GM23248 (cell line): ENCODE data around the gene PLA2G4C. TPM values are rescaled to one million over a fixed set of nuclear protein-coding genes. Genes with fewer than 3 reads are reported as not detected.

Source experiments
- DNase-seq: peaks from one replicate; pipeline ENCODE4 v3.0.0-alpha.2; 2015
- H2AFZ ChIP-seq: fragments of 200-600 bp; sonication (generic); 2 replicates; pipeline ENCODE4 v1.6.1; 2016; ENCODE audit warnings: antibody characterized with exemption
- H3F3A ChIP-seq: fragments of 200-600 bp; sonication (generic); 2 replicates; pipeline ENCODE4 v1.6.1; 2016; ENCODE audit warnings: mild to moderate bottlenecking, antibody characterized with exemption, mixed run types; ENCODE audit not compliant: insufficient read depth
- H3K27ac ChIP-seq: fragments of 200-600 bp; sonication (generic); 2 replicates; pipeline ENCODE4 v1.5.1; 2016; ENCODE audit warnings: mild to moderate bottlenecking
- H3K27me3 ChIP-seq: fragments of 200-600 bp; sonication (generic); replicated peaks from 2 replicates; pipeline ENCODE4 v1.6.1; 2016; ENCODE audit warnings: mild to moderate bottlenecking; ENCODE audit not compliant: insufficient read depth
- H3K36me3 ChIP-seq: fragments of 200-600 bp; sonication (generic); 2 replicates; pipeline ENCODE4 v1.6.1; 2016; ENCODE audit warnings: low read depth, mild to moderate bottlenecking
- H3K4me1 ChIP-seq: fragments of 200-600 bp; sonication (generic); 2 replicates; pipeline ENCODE4 v1.6.1; 2016; ENCODE audit warnings: mild to moderate bottlenecking; ENCODE audit not compliant: insufficient read depth
- H3K4me2 ChIP-seq: fragments of 200-600 bp; sonication (generic); one replicate; pipeline ENCODE4 v1.6.1; 2016; ENCODE audit warnings: mild to moderate bottlenecking; ENCODE audit not compliant: unreplicated experiment
- H3K4me3 ChIP-seq: fragments of 200-600 bp; sonication (generic); 2 replicates; pipeline ENCODE4 v1.5.1; 2016; ENCODE audit warnings: mild to moderate bottlenecking
- H3K79me2 ChIP-seq: fragments of 200-600 bp; sonication (generic); 2 replicates; pipeline ENCODE4 v1.6.1; 2016; ENCODE audit warnings: mild to moderate bottlenecking; ENCODE audit not compliant: insufficient read depth
- H3K9ac ChIP-seq: fragments of 200-600 bp; sonication (generic); 2 replicates; pipeline ENCODE4 v1.6.1; 2016; ENCODE audit warnings: mild to moderate bottlenecking
- H3K9me2 ChIP-seq: fragments of 200-600 bp; sonication (generic); 2 replicates; pipeline ENCODE4 v1.6.1; 2016; ENCODE audit warnings: mixed run types, mild to moderate bottlenecking, moderate library complexity; ENCODE audit not compliant: insufficient read depth
- H3K9me3 ChIP-seq: fragments of 200-600 bp; sonication (generic); one replicate; pipeline ENCODE4 v1.6.1; 2017; ENCODE audit warnings: low read depth
- H4K20me1 ChIP-seq: fragments of 200-600 bp; sonication (generic); 2 replicates; pipeline ENCODE4 v1.6.0; 2016; ENCODE audit not compliant: insufficient read depth
- EZH2 ChIP-seq: fragments of 200-600 bp; sonication (generic); IDR thresholded peaks from 2 replicates; pipeline ENCODE4 v1.6.1; 2018; ENCODE audit warnings: antibody characterized with exemption, mild to moderate bottlenecking; ENCODE audit not compliant: insufficient read depth, poor library complexity, severe bottlenecking
- EZH2phosphoT487 ChIP-seq: fragments of 200-600 bp; sonication (generic); IDR thresholded peaks from 2 replicates; pipeline ENCODE4 v1.6.1; 2018; ENCODE audit warnings: antibody characterized with exemption, moderate library complexity, mild to moderate bottlenecking, low read depth; ENCODE audit not compliant: insufficient read depth
- WGBS, 2 experiments: methylation state at CpG; one replicate each; pipeline ENCODE4 v1.1.6; 2015 to 2017; ENCODE audit warnings: low lambda C conversion rate in 2 of 2, low coverage in 1 of 2; ENCODE audit errors: missing lambda C conversion rate in 2 of 2; 5-methylcytosine and 5-hydroxymethylcytosine counted together
- in situ Hi-C: fragments of 300-500 bp; cut with MboI; formaldehyde crosslinking; loops from 2 replicates; pipeline ENCODE4 v1.15.0; 2020
- polyA plus RNA-seq: library from polyadenylated mRNA; unstranded; fragments of >200 nt; fragmentation: Nextera tagmentation; extraction: Ambion mirVana; gene quantifications from 2 replicates; pipeline ENCODE4 v1.2.1, GENCODE V29; 2016
- total RNA-seq: library from RNA; depleted of rRNA; stranded (reverse); fragments of >200 nt; shearing (Covaris generic); gene quantifications from 2 replicates; pipeline ENCODE4 v1.2.3, GENCODE V29; 2014; rRNA removed

The PLA2G4C gene
- total and polyA plus RNA-seq, 2 experiments from 2014 or later: 0.76 to 1.9 TPM

DNA sequence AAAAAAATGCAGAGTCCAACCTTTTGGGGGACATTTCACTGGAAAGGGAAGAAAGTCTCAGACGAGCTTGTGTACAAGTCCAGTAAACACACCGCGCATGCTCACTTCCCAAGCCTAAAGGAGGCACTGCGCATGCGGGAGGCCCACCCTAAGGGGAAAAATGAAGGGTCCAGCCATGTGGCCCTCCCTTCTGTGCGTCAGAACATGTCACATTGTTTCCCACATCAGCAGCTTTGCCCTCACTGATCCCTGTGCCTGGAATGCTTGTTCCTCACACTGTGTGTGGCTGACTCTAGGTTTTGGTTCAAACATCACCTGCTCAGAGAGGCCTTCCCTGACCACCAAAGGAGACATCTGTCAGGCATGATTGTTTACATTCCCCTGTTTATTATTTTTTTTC, 111.8 kb downstream of the PLA2G4C start:
- no peak overlapping the region for H2AFZ ChIP-seq
- TF ChIP-seq EZH2: no peak
- TF ChIP-seq EZH2phosphoT487: no peak
- no peak overlapping the region for H3K4me2 ChIP-seq
- DNase-seq: no peak
- H3K4me3 ChIP-seq: no peak overlapping the region
- H3F3A ChIP-seq: no peaks in the 10 kb centered on the region
- WGBS, 2 experiments: 77% methylated on average over 6 of the region's 6 CpGs
- no peak overlapping the region for H3K9ac ChIP-seq
- no peaks in the 10 kb centered on the region for H3K79me2 ChIP-seq
- no peak overlapping the region for H3K27ac ChIP-seq
- H4K20me1 ChIP-seq: no peaks in the 10 kb centered on the region
- in situ Hi-C loops: loop anchor here (25.0 kb wide), 1 partner anchor 111 kb away; the partner anchor contains the start of gene SULT2A1
- H3K4me1 ChIP-seq: no peaks in the 10 kb centered on the region
- no peaks in the 10 kb centered on the region for H3K36me3 ChIP-seq
- peaks cover 21% of the 10 kb centered on the region; the same call in 1 of the 2 replicates for H3K27me3 ChIP-seq
- H3K9me3 ChIP-seq: no peaks in the 10 kb centered on the region
- no peaks in the 10 kb centered on the region for H3K9me2 ChIP-seq

Other genes with a start within 250 kb of the PLA2G4C start
- not detected in 2 replicates for gene SULT2A1, start 224.5 kb downstream of the PLA2G4C start, total RNA-seq
- gene SULT2A1, start 224.5 kb downstream of the PLA2G4C start, polyA plus RNA-seq: not detected in 2 replicates
- not detected in 2 replicates for gene BSPH1, start 118.6 kb downstream of the PLA2G4C start, total RNA-seq
- not detected in 2 replicates for gene BSPH1, start 118.6 kb downstream of the PLA2G4C start, polyA plus RNA-seq
- not detected in 2 replicates for gene ELSPBP1, start 116.2 kb downstream of the PLA2G4C start, total RNA-seq
- gene ELSPBP1, start 116.2 kb downstream of the PLA2G4C start, polyA plus RNA-seq: not detected in 2 replicates
- gene CABP5, start 66.7 kb downstream of the PLA2G4C start, total RNA-seq: not detected in 2 replicates
- gene CABP5, start 66.7 kb downstream of the PLA2G4C start, polyA plus RNA-seq: not detected in 2 replicates
- 9.3 and 10.6 TPM in 2 replicates for gene LIG1, start 59.5 kb upstream of the PLA2G4C start, total RNA-seq
- gene LIG1, start 59.5 kb upstream of the PLA2G4C start, polyA plus RNA-seq: 14.5 and 17.9 TPM in 2 replicates
- 4.3 and 6.6 TPM in 2 replicates for gene ZSWIM9, start 59.9 kb upstream of the PLA2G4C start, total RNA-seq
- gene ZSWIM9, start 59.9 kb upstream of the PLA2G4C start, polyA plus RNA-seq: 0.88 and 1.2 TPM in 2 replicates
- gene CARD8, start 145.1 kb upstream of the PLA2G4C start, total RNA-seq: 12.9 and 24.2 TPM in 2 replicates
- gene CARD8, start 145.1 kb upstream of the PLA2G4C start, polyA plus RNA-seq: 6.3 and 6.6 TPM in 2 replicates
- 0.13 and 0.22 TPM in 2 replicates for gene ZNF114, start 159.3 kb upstream of the PLA2G4C start, total RNA-seq
- not detected in 2 replicates for gene ZNF114, start 159.3 kb upstream of the PLA2G4C start, polyA plus RNA-seq
- gene EMP3, start 214.7 kb upstream of the PLA2G4C start, total RNA-seq: 165 and 196 TPM in 2 replicates
- gene EMP3, start 214.7 kb upstream of the PLA2G4C start, polyA plus RNA-seq: 716 and 742 TPM in 2 replicates